ENCODE measurements around the gene AWAT2. TPM values are rescaled to one million over a fixed set of nuclear protein-coding genes. Genes with fewer than 3 reads are reported as not detected.

AWAT2 gene
- polyA plus RNA-seq: under 1 TPM in 1 of 4 donors, not detected in 3; 0.03 TPM
- long read RNA-seq, donor 1: 0 reads
- long read RNA-seq, donor 2: 0 reads
- long read RNA-seq, donor 3: 0 reads
- long read RNA-seq, donor 4: 0 reads
- long read RNA-seq, donor 5: 0 reads
- long read RNA-seq, donor 6: 0 reads
- long read RNA-seq, donor 7: 0 reads
- long read RNA-seq, donor 8: 0 reads
- long read RNA-seq, donor 9: 0 reads
- long read RNA-seq, donor 10: 0 reads

- no peaks in the 10 kb centered on the region for H3K4me1 ChIP-seq (ENCODE audit: control insufficient read depth in 3 of 3, insufficient read depth in 2 of 3, low read depth in 1 of 3, low read length in 2 of 3)
- H3K36me3 ChIP-seq (ENCODE audit: control insufficient read depth in 3 of 3, insufficient read depth in 2 of 3, low read depth in 1 of 3, low read length in 3 of 3): no peaks in the 10 kb centered on the region
- WGBS, 3 donors: 59 to 85% (median 73%) methylated on average over 4 of the region's 4 CpGs
- no peaks in the 10 kb centered on the region for H3K27me3 ChIP-seq (ENCODE audit: control insufficient read depth in 3 of 3, insufficient read depth in 3 of 3, low read length in 3 of 3)
- FAIRE-seq (no peak), DNase-seq (no peak)
- H3K27ac ChIP-seq (ENCODE audit: low read depth in 1 of 3, low read length in 2 of 3): no peak within 1 kb of the TSS
- H3K4me3 ChIP-seq (ENCODE audit: low read depth in 1 of 3, low read length in 3 of 3): no peak within 1 kb of the TSS
- no peaks in the 10 kb centered on the region for H3K9me3 ChIP-seq (ENCODE audit: control insufficient read depth in 2 of 2, insufficient read depth in 1 of 2, low read depth in 1 of 2, low read length in 1 of 2)
These were observed at the start of gene AWAT2 for GRCh38 chrX:70049925-70050324. Gene AWAT2, minus strand, starts transcription at chrX:70049938. Its CDS starts 6 bp downstream, at chrX:70049932.

DNA sequence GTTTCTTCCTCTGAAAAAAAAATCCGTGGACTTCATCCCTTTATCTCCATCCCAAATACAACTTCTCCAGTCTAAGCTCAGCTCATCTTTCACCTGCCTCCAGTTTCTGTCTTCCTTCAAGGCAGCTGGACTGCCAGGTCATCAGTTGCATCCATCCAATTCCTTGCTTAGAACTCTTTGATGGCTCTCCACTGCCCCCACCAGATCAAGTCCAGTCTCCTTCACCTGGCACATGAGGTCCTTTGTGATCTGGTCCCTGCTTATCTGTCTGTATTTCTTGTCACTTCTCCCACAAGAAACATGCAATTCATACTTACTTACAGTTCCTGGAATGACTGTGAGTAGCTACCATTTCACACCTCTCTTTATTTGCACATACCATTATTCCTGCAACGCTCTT lies 46.3 kb upstream of the AWAT2 start:
- Histone ChIP-seq H3K9me3 (ENCODE audit: control insufficient read depth in 2 of 2, insufficient read depth in 1 of 2, low read depth in 1 of 2, low read length in 1 of 2) (no peaks in the 10 kb centered on the region), H3K4me3 (ENCODE audit: low read depth in 1 of 3, low read length in 3 of 3) (no peak overlapping the region), H3K27ac (ENCODE audit: low read depth in 1 of 3, low read length in 2 of 3) (no peak overlapping the region), H3K27me3 (ENCODE audit: control insufficient read depth in 3 of 3, insufficient read depth in 3 of 3, low read length in 3 of 3) (no peaks in the 10 kb centered on the region), H3K36me3 (ENCODE audit: control insufficient read depth in 3 of 3, insufficient read depth in 2 of 3, low read depth in 1 of 3, low read length in 3 of 3) (no peaks in the 10 kb centered on the region), H3K4me1 (ENCODE audit: control insufficient read depth in 3 of 3, insufficient read depth in 2 of 3, low read depth in 1 of 3, low read length in 2 of 3) (no peaks in the 10 kb centered on the region)
- FAIRE-seq: no peak
- 45 to 71% (median 45%) methylated on average over 2 of the region's 2 CpGs for WGBS, 3 donors
- peak in 1 of 2 donors; percentile 11 for DNase-seq

- no peaks in the 10 kb centered on the region for H3K9me3 ChIP-seq (ENCODE audit: control insufficient read depth in 2 of 2, insufficient read depth in 1 of 2, low read depth in 1 of 2, low read length in 1 of 2)
- DNase-seq (no peak), FAIRE-seq (no peak)
- H3K4me1 ChIP-seq (ENCODE audit: control insufficient read depth in 3 of 3, insufficient read depth in 2 of 3, low read depth in 1 of 3, low read length in 2 of 3): peaks cover 0 to 8% (median 0%) of the 10 kb centered on the region in 3 donors
- WGBS, 3 donors: 76 to 88% (median 87%) methylated on average over 4 of the region's 4 CpGs
- no peaks in the 10 kb centered on the region for H3K27me3 ChIP-seq (ENCODE audit: control insufficient read depth in 3 of 3, insufficient read depth in 3 of 3, low read length in 3 of 3)
- H3K27ac ChIP-seq (ENCODE audit: low read depth in 1 of 3, low read length in 2 of 3): no peak overlapping the region
- H3K36me3 ChIP-seq (ENCODE audit: control insufficient read depth in 3 of 3, insufficient read depth in 2 of 3, low read depth in 1 of 3, low read length in 3 of 3): no peaks in the 10 kb centered on the region
- H3K4me3 ChIP-seq (ENCODE audit: low read depth in 1 of 3, low read length in 3 of 3): no peak overlapping the region
These were observed 42.5 kb upstream of the AWAT2 start for GRCh38 chrX:70092247-70092646.

- Histone ChIP-seq H3K9me3 (ENCODE audit: control insufficient read depth in 2 of 2, insufficient read depth in 1 of 2, low read depth in 1 of 2, low read length in 1 of 2) (no peaks in the 10 kb centered on the region), H3K27ac (ENCODE audit: low read depth in 1 of 3, low read length in 2 of 3) (no peak overlapping the region), H3K4me1 (ENCODE audit: control insufficient read depth in 3 of 3, insufficient read depth in 2 of 3, low read depth in 1 of 3, low read length in 2 of 3) (peaks cover 0 to 8% (median 0%) of the 10 kb centered on the region in 3 donors), H3K4me3 (ENCODE audit: low read depth in 1 of 3, low read length in 3 of 3) (no peak overlapping the region), H3K36me3 (ENCODE audit: control insufficient read depth in 3 of 3, insufficient read depth in 2 of 3, low read depth in 1 of 3, low read length in 3 of 3) (no peaks in the 10 kb centered on the region), H3K27me3 (ENCODE audit: control insufficient read depth in 3 of 3, insufficient read depth in 3 of 3, low read length in 3 of 3) (no peaks in the 10 kb centered on the region)
- FAIRE-seq (no peak), DNase-seq (no peak)
- WGBS, 3 donors: 32 to 71% (median 41%) methylated on average over 1 of the region's 1 CpG
These were observed 40.0 kb upstream of the AWAT2 start for GRCh38 chrX:70089604-70090297.

DNA sequence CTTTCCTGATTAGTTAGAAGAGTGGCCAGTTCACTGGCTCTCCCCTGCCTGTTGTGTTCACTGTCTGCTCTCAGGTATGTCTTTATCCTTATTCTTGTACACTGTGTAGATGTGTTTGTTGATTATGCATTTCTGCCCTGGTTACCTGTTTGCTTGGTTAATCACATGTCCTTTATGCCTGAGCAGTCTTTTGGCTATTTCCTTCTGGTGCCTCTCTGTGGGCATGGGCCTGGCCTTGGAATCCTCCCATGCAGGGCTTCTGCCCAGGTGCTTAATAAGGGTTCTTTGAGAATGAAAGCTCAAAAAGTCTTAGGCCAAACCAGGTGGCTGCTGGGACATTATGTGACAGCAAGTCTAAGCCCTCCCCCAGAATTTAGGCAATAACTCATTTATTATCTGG lies 39.0 kb upstream of the AWAT2 start:
- no peaks in the 10 kb centered on the region for H3K9me3 ChIP-seq (ENCODE audit: control insufficient read depth in 2 of 2, insufficient read depth in 1 of 2, low read depth in 1 of 2, low read length in 1 of 2)
- no peaks in the 10 kb centered on the region for H3K27me3 ChIP-seq (ENCODE audit: control insufficient read depth in 3 of 3, insufficient read depth in 3 of 3, low read length in 3 of 3)
- H3K36me3 ChIP-seq (ENCODE audit: control insufficient read depth in 3 of 3, insufficient read depth in 2 of 3, low read depth in 1 of 3, low read length in 3 of 3): no peaks in the 10 kb centered on the region
- H3K27ac ChIP-seq (ENCODE audit: low read depth in 1 of 3, low read length in 2 of 3): no peak overlapping the region
- H3K4me3 ChIP-seq (ENCODE audit: low read depth in 1 of 3, low read length in 3 of 3): no peak overlapping the region
- FAIRE-seq: no peak
- peaks cover 0 to 8% (median 0%) of the 10 kb centered on the region in 3 donors for H3K4me1 ChIP-seq (ENCODE audit: control insufficient read depth in 3 of 3, insufficient read depth in 2 of 3, low read depth in 1 of 3, low read length in 2 of 3)
- no peak for DNase-seq

DNA sequence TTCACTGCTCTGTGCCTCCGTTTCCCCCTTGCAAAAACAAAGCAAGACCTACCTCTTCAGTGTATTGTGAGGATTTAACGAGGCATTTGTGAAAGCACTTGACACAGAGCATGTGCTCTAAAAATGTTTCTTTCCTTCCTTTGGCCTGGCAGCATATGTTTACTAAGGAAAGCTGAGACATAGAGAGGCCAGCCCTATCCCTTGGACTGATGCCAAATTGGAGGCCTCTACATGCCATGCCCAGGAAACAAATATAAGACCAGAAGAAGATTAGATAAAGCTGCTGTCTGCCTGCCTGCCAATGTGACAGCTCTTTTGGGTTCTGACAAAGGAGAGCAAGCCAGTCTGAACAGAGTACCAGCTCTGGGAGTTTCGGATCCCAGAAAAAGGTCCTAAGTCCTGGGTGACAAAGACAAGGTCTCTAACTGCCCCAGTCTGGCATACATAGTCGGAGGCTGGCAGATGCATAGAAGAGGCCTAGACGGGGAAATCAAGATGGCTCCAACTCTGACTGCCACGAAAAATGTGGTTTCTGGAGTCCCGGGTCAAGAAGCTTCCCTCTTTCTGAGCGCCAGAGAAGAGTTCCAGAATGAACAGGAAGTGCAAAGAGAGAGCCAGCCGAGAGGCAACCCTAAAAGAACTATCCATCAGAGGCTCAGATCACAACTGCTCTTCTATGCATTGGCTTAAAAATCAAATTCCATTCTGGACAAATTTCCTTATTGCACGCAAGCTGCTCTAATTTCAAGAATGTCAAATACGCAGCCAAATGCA lies 38.3 kb upstream of the AWAT2 start:
- DNase-seq (peak; percentile 39 to 55), FAIRE-seq (no peak)
- Histone ChIP-seq H3K4me3 (ENCODE audit: low read depth in 1 of 3, low read length in 3 of 3) (no peak overlapping the region), H3K27me3 (ENCODE audit: control insufficient read depth in 3 of 3, insufficient read depth in 3 of 3, low read length in 3 of 3) (no peaks in the 10 kb centered on the region), H3K4me1 (ENCODE audit: control insufficient read depth in 3 of 3, insufficient read depth in 2 of 3, low read depth in 1 of 3, low read length in 2 of 3) (peaks cover 0 to 8% (median 0%) of the 10 kb centered on the region in 3 donors), H3K27ac (ENCODE audit: low read depth in 1 of 3, low read length in 2 of 3) (peak overlapping the region in 1 of 3 donors; percentile 24), H3K36me3 (ENCODE audit: control insufficient read depth in 3 of 3, insufficient read depth in 2 of 3, low read depth in 1 of 3, low read length in 3 of 3) (no peaks in the 10 kb centered on the region), H3K9me3 (ENCODE audit: control insufficient read depth in 2 of 2, insufficient read depth in 1 of 2, low read depth in 1 of 2, low read length in 1 of 2) (no peaks in the 10 kb centered on the region)
- WGBS, 3 donors: 40 to 57% (median 50%) methylated on average over 11 of the region's 11 CpGs

DNA sequence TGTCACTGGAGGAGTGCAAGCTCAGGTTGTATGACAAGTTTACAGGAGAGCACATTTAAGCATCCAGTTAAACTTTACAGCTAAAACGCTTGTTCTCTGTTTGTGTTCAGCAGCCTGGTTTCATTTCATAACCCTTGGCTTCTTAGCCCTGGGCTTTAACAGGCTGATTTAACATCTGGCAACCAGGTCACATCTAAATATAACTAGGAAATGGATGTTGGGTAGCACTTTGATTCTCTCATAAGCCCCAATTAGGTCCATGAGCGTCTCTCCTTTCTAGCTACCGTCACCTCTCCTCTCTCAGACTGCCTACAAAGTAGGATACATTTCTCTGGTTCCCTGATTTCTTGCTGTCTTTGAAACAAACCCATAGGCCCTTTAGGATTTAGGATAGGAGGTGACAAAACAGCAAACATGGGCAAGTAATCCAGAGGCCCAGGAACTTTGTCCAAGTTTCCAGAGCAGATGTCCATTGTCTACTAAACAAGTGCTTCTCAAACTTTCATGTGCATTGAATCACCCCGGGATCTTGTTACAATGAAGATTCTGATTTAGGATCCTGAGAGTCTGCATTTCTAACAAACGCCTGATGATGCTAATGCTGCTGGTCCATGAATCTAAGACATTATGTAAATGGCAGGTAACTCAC lies 35.0 kb upstream of the AWAT2 start:
- no peaks in the 10 kb centered on the region for H3K27me3 ChIP-seq (ENCODE audit: control insufficient read depth in 3 of 3, insufficient read depth in 3 of 3, low read length in 3 of 3)
- H3K36me3 ChIP-seq (ENCODE audit: control insufficient read depth in 3 of 3, insufficient read depth in 2 of 3, low read depth in 1 of 3, low read length in 3 of 3): no peaks in the 10 kb centered on the region
- DNase-seq: no peak
- H3K27ac ChIP-seq (ENCODE audit: low read depth in 1 of 3, low read length in 2 of 3): no peak overlapping the region
- no peak overlapping the region for H3K4me3 ChIP-seq (ENCODE audit: low read depth in 1 of 3, low read length in 3 of 3)
- H3K4me1 ChIP-seq (ENCODE audit: control insufficient read depth in 3 of 3, insufficient read depth in 2 of 3, low read depth in 1 of 3, low read length in 2 of 3): peaks cover 0 to 8% (median 0%) of the 10 kb centered on the region in 3 donors
- H3K9me3 ChIP-seq (ENCODE audit: control insufficient read depth in 2 of 2, insufficient read depth in 1 of 2, low read depth in 1 of 2, low read length in 1 of 2): no peaks in the 10 kb centered on the region
- FAIRE-seq: no peak
- 76 to 79% (median 77%) methylated on average over 5 of the region's 5 CpGs for WGBS, 3 donors

DNA sequence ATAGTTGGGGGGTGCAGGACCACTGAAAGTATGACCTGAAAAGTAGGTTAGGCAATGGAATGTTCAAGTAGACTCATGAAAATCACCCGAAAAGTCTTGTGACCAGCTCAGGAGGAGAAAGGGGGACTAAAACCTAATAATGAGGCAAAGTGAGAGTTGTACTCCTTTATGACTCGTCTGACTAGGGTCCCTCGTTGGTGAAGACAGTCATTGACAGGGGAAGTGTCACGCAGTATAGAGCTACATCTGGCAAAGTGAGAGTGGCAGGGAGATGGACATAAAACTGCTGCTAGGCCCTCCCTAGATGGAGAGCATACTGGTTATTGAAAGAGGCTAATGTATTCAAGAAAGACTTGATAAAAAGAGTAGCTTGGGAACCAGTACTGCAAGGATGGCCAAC lies 33.0 kb upstream of the AWAT2 start:
- no peak for FAIRE-seq
- WGBS, 3 donors: 50 to 80% (median 62%) methylated on average over 4 of the region's 4 CpGs
- no peak overlapping the region for H3K4me3 ChIP-seq (ENCODE audit: low read depth in 1 of 3, low read length in 3 of 3)

More for the DNA sequence above, 33.0 kb upstream of the AWAT2 start:
- H3K9me3 ChIP-seq (ENCODE audit: control insufficient read depth in 2 of 2, insufficient read depth in 1 of 2, low read depth in 1 of 2, low read length in 1 of 2): no peaks in the 10 kb centered on the region
- no peaks in the 10 kb centered on the region for H3K27me3 ChIP-seq (ENCODE audit: control insufficient read depth in 3 of 3, insufficient read depth in 3 of 3, low read length in 3 of 3)
- H3K4me1 ChIP-seq (ENCODE audit: control insufficient read depth in 3 of 3, insufficient read depth in 2 of 3, low read depth in 1 of 3, low read length in 2 of 3): peaks cover 0 to 3% (median 0%) of the 10 kb centered on the region in 3 donors
- no peak for DNase-seq
- H3K27ac ChIP-seq (ENCODE audit: low read depth in 1 of 3, low read length in 2 of 3): no peak overlapping the region
- H3K36me3 ChIP-seq (ENCODE audit: control insufficient read depth in 3 of 3, insufficient read depth in 2 of 3, low read depth in 1 of 3, low read length in 3 of 3): no peaks in the 10 kb centered on the region

All from small intestine (tissue), 16 donors.